A549 (cell line): ENCODE data around the gene STIP1. TPM values are rescaled to one million over a fixed set of nuclear protein-coding genes. Genes with fewer than 3 reads are reported as not detected.

ENCODE experiments used
- ATAC-seq, 2 experiments: fragments of 200-7000 bp in 1 of 2; fragments of >200 bp in 1 of 2; cut with Nextera tagmentation in 1 of 2; cut with Tn5 transposase in 1 of 2; 3 replicates each; pipeline versions ENCODE4 v1.8.0 to v1.9.1; 2018 to 2020; ENCODE audit warnings: mild to moderate bottlenecking in 1 of 2, moderate library complexity in 1 of 2
- CTCF ChIA-PET: fragments of 300-600 bp; sonication (Branson Sonifier 250); formaldehyde crosslinking; extraction: SDS; loops from one replicate; lab custom pipeline; 2021; ENCODE audit warnings: antibody characterized with exemption, inconsistent platforms; lab: Yijun Ruan, JAX
- POLR2A ChIA-PET: fragments of 350-600 bp; formaldehyde crosslinking; extraction: SDS; loops from one replicate; lab custom pipeline; 2021; ENCODE audit warnings: antibody characterized with exemption, inconsistent platforms; lab: Yijun Ruan, JAX
- DNase-seq, 2 experiments: peaks; one replicate each; pipeline versions ENCODE4 v3.0.0 to v3.0.0-alpha.2; 2011 to 2016; ENCODE audit warnings: low read depth in 1 of 2, low spot score in 1 of 2
- FAIRE-seq: peaks from 2 replicates; lab custom pipeline; 2011; peaks lifted over from hg19 to GRCh38; lab: Jason Lieb, UNC
- H3K27ac ChIP-seq, 2 experiments: fragments of >200 bp; sonication (Bioruptor Twin); formaldehyde crosslinking; 3 replicates each; pipeline ENCODE4 v1.5.1; 2016 to 2017
- H3K4me1 ChIP-seq: fragments of >200 bp; sonication (Bioruptor Twin); formaldehyde crosslinking; 3 replicates; pipeline ENCODE4 v1.6.1; 2016
- H3K4me2 ChIP-seq: fragments of >200 bp; sonication (Bioruptor Twin); formaldehyde crosslinking; 3 replicates; pipeline ENCODE4 v1.6.1; 2016
- H3K4me3 ChIP-seq: fragments of >200 bp; sonication (Bioruptor Twin); formaldehyde crosslinking; 3 replicates; pipeline ENCODE4 v1.5.1; 2016
- H3K9me3 ChIP-seq: fragments of >200 bp; sonication (Bioruptor Twin); formaldehyde crosslinking; 3 replicates; pipeline ENCODE4 v1.6.1; 2016
- CBX2 ChIP-seq: fragments of 200-600 bp; sonication (generic); IDR thresholded peaks from 2 replicates; pipeline ENCODE4 v1.6.1; 2016; ENCODE audit warnings: low read depth, mild to moderate bottlenecking, borderline replicate concordance
- CEBPB ChIP-seq, 2 experiments: fragments of >200 bp in 1 of 2; sonication (Bioruptor Twin) in 1 of 2; formaldehyde crosslinking in 1 of 2; IDR thresholded peaks; 2 replicates each; pipeline ENCODE4 v1.6.1; 2012 to 2016
- CHD4 ChIP-seq: fragments of 200-600 bp; sonication (generic); IDR thresholded peaks from 2 replicates; pipeline ENCODE4 v1.6.1; 2016; ENCODE audit warnings: antibody characterized with exemption, mild to moderate bottlenecking, borderline replicate concordance
- CTCF ChIP-seq: fragments of >200 bp; sonication (Bioruptor Twin); formaldehyde crosslinking; IDR thresholded peaks from 3 replicates; pipeline ENCODE4 v1.5.1; 2016
- EHF ChIP-seq: fragments of 250-450 bp; sonication (Bioruptor Pico); IDR thresholded peaks from 2 replicates; pipeline ENCODE4 v1.5.0; 2020; ENCODE audit warnings: mild to moderate bottlenecking
- EP300 ChIP-seq, 2 experiments: fragments of >200 bp; sonication (Bioruptor Twin); formaldehyde crosslinking; IDR thresholded peaks; 2 replicates in 1 of 2; 3 replicates in 1 of 2; pipeline ENCODE4 v1.6.1; 2016 to 2017
- ESRRA ChIP-seq: fragments of 150-350 bp; IDR thresholded peaks from 2 replicates; pipeline ENCODE4 v1.6.1; 2014; ENCODE audit warnings: mild to moderate bottlenecking, low read length, borderline replicate concordance
- GATA3 ChIP-seq: IDR thresholded peaks from 2 replicates; pipeline ENCODE4 v1.6.1; 2012; ENCODE audit warnings: borderline replicate concordance
- HEYL ChIP-seq: fragments of 250-450 bp; sonication (Bioruptor Pico); IDR thresholded peaks from 2 replicates; pipeline ENCODE4 v1.8.0; 2021; ENCODE audit warnings: mild to moderate bottlenecking, moderate library complexity
- HOXB5 ChIP-seq: fragments of 250-450 bp; sonication (Bioruptor Pico); IDR thresholded peaks from 2 replicates; pipeline ENCODE4 v1.5.0; 2020; ENCODE audit warnings: mild to moderate bottlenecking, moderate library complexity
- JUN ChIP-seq, 2 experiments: fragments of >200 bp; sonication (Bioruptor Twin); formaldehyde crosslinking; IDR thresholded peaks; 2 replicates in 1 of 2; 3 replicates in 1 of 2; pipeline ENCODE4 v1.6.1; 2016 to 2017
- KDM5A ChIP-seq: fragments of 200-600 bp; sonication (generic); IDR thresholded peaks from 2 replicates; pipeline ENCODE4 v1.6.1; 2016; ENCODE audit warnings: antibody characterized with exemption, mild to moderate bottlenecking
- MAFK ChIP-seq: fragments of 450-650 bp; IDR thresholded peaks from 2 replicates; pipeline ENCODE4 v1.6.1; 2014; ENCODE audit not compliant: partially characterized antibody
- NFE2L2 ChIP-seq: fragments of 150-350 bp; conservative IDR thresholded peaks from 2 replicates; pipeline ENCODE4 v1.6.1; 2014; ENCODE audit warnings: low read length
- RAD21 ChIP-seq, 2 experiments: fragments of >200 bp in 1 of 2; sonication (Bioruptor Twin) in 1 of 2; formaldehyde crosslinking in 1 of 2; IDR thresholded peaks in 1 of 2; conservative IDR thresholded peaks in 1 of 2; 2 replicates in 1 of 2; 3 replicates in 1 of 2; pipeline ENCODE4 v1.6.1; 2012 to 2018; ENCODE audit warnings: inconsistent platforms in 1 of 2
- RFX5 ChIP-seq: fragments of 450-650 bp; IDR thresholded peaks from 2 replicates; pipeline ENCODE4 v1.7.1; 2014; ENCODE audit warnings: antibody characterized with exemption, mild to moderate bottlenecking, moderate library complexity
- WGBS: methylation state at CpG from one replicate; pipeline ENCODE4 v1.1.6; 2017; ENCODE audit errors: missing lambda C conversion rate; 5-methylcytosine and 5-hydroxymethylcytosine counted together
- polyA plus RNA-seq, 4 experiments: library from polyadenylated mRNA; depleted of rRNA in 3 of 4; stranded (reverse); fragments of >200 nt; fragmentation: RNase III in 1 of 4; extraction: RNeasy Plus Mini Kit Qiagen cat#74134 plus additional on column Dnase treatment in 1 of 4; gene quantifications; 2 replicates in 3 of 4; 3 replicates in 1 of 4; pipeline ENCODE4 v1.2.3, GENCODE V29; 2011 to 2017
- TF ChIP-seq, protein P1 (sequence below): fragments of 250-450 bp; sonication (Bioruptor Pico); IDR thresholded peaks from 2 replicates; pipeline ENCODE4 v1.5.0; 2020; ENCODE audit warnings: low read depth, mild to moderate bottlenecking, moderate library complexity
- TF ChIP-seq, protein P2 (sequence below): IDR thresholded peaks from 2 replicates; pipeline ENCODE4 v1.6.1; 2012; ENCODE audit warnings: low read depth, borderline replicate concordance
- TF ChIP-seq, protein P3 (sequence below): fragments of 250-450 bp; sonication (Bioruptor Pico); IDR thresholded peaks from 2 replicates; pipeline ENCODE4 v1.5.0; 2021; ENCODE audit warnings: mild to moderate bottlenecking, moderate library complexity, borderline replicate concordance
- TF ChIP-seq, protein P4 (sequence below): fragments of 450-650 bp; IDR thresholded peaks from 2 replicates; pipeline ENCODE4 v1.6.1; 2014; ENCODE audit warnings: antibody characterized with exemption

The STIP1 gene
- polyA plus RNA-seq, 2 of the 4 experiments (the other 2 are of a cell fraction) = 288 to 297 TPM

DNA sequence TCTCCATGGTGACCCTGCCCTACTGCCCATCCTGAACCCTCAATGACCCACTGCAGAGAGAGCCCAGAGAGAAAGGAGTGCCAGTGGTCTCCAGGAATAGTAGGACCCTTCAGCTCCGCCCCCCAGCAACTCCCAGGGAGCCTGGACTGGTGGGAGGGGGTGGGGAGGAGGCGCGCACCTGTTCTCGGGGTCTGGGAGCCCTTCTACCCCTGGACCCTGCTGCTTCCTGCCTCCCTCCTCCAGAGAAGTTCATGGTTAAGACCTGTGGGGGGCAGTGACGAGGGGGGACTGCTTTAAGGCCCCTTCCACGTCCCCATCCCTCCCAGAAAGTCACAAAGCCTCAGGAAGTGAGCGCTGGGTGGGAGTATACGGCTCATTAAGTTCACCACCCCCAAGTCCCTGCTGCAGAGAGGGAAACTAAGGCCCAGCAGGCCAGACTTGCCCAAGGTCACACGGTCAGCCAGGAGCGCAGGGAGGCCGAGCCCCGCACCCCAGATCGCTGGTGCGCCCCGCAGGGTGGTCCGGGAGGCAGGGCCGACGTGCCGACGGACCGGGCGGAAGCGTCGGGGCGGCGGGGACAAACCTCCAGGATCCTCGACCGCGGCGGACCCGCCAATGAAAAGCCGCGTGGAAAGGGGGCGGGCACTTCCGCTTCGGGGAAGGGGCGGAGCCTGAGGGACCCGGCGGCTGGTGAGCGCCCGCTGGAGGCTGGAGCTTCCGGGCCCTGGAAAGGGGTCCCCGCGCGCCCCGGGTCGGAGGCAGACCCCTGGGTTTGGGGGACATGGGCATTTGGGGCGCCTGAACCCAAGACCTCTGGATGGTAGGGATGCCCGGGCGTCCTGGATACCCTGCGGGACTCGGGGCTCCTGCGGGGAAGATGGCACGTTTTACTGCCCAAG is 39.9 kb downstream of the STIP1 start, which contains the start of the genes NUDT22 and TRPT1 (continued):
- peak; percentile 48 to 74; a peak in 4 of 5 replicates for TF ChIP-seq JUN (IDR thresholded peaks at IDR 0.05)
- 0 out of 2 replicates have a peak, but pooled peaks have one; percentile 12 for TF ChIP-seq GATA3
- TF ChIP-seq HEYL (CRISPR knock-in tag) = no peak
- TF ChIP-seq, protein P1, sequence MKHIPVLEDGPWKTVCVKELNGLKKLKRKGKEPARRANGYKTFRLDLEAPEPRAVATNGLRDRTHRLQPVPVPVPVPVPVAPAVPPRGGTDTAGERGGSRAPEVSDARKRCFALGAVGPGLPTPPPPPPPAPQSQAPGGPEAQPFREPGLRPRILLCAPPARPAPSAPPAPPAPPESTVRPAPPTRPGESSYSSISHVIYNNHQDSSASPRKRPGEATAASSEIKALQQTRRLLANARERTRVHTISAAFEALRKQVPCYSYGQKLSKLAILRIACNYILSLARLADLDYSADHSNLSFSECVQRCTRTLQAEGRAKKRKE (CRISPR knock-in tag) = no peak
- no peak for TF ChIP-seq NFE2L2
- TF ChIP-seq RAD21 (conservative IDR thresholded peaks at IDR 0.05 in 1 of 2, IDR thresholded peaks at IDR 0.05 in 1 of 2) = 0 out of 5 replicates have a peak, but pooled peaks of 1 of the 2 experiments have one; percentile 14
- TF ChIP-seq, protein P2, sequence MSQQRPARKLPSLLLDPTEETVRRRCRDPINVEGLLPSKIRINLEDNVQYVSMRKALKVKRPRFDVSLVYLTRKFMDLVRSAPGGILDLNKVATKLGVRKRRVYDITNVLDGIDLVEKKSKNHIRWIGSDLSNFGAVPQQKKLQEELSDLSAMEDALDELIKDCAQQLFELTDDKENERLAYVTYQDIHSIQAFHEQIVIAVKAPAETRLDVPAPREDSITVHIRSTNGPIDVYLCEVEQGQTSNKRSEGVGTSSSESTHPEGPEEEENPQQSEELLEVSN = peak; percentile 61; the same call in 1 of the 2 replicates
- TF ChIP-seq MAFK = no peak
- no peak for TF ChIP-seq EHF (CRISPR knock-in tag)
- no peak for TF ChIP-seq CBX2
- 0 out of 2 replicates have a peak, but pooled peaks have one; percentile 28 for TF ChIP-seq RFX5
- TF ChIP-seq KDM5A = no peak
- TF ChIP-seq CHD4 = no peak
- no peak for TF ChIP-seq HOXB5 (CRISPR knock-in tag)

GRCh38 chr11:64226507-64227051 is 40.6 kb downstream of the STIP1 start:
- POLR2A ChIA-PET = interaction anchor here (0.8 to 2.9 kb wide), 9 partner anchors 12 to 355 kb away, joined by 3 to 16 read pairs (median 4); partner anchors contain the start of genes FKBP2, PPP1R14B and STIP1

More at GRCh38 chr11:64226507-64227051, 40.6 kb downstream of the STIP1 start:
- FAIRE-seq (no peak), ATAC-seq (peak; percentile 16 to 44; a peak in 5 of 6 replicates)
- H3K4me1 ChIP-seq = peaks cover 37% of the 10 kb centered on the region
- CTCF ChIA-PET = interaction anchor here (0.8 to 19.9 kb wide), 9 partner anchors 9 to 76 kb away, joined by 4 to 254 read pairs (median 10); partner anchors contain the start of genes ESRRA, FERMT3 and PLCB3
- no peaks in the 10 kb centered on the region for H3K9me3 ChIP-seq
- no peak for TF ChIP-seq JUN (IDR thresholded peaks at IDR 0.05)
- TF ChIP-seq, protein P3, sequence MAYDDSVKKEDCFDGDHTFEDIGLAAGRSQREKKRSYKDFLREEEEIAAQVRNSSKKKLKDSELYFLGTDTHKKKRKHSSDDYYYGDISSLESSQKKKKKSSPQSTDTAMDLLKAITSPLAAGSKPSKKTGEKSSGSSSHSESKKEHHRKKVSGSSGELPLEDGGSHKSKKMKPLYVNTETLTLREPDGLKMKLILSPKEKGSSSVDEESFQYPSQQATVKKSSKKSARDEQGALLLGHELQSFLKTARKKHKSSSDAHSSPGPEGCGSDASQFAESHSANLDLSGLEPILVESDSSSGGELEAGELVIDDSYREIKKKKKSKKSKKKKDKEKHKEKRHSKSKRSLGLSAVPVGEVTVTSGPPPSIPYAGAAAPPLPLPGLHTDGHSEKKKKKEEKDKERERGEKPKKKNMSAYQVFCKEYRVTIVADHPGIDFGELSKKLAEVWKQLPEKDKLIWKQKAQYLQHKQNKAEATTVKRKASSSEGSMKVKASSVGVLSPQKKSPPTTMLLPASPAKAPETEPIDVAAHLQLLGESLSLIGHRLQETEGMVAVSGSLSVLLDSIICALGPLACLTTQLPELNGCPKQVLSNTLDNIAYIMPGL (CRISPR knock-in tag) = no peak
- TF ChIP-seq, protein P4, sequence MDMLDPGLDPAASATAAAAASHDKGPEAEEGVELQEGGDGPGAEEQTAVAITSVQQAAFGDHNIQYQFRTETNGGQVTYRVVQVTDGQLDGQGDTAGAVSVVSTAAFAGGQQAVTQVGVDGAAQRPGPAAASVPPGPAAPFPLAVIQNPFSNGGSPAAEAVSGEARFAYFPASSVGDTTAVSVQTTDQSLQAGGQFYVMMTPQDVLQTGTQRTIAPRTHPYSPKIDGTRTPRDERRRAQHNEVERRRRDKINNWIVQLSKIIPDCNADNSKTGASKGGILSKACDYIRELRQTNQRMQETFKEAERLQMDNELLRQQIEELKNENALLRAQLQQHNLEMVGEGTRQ = no peak
- TF ChIP-seq CEBPB (IDR thresholded peaks at IDR 0.05) = no peak
- TF ChIP-seq ESRRA = 0 out of 2 replicates have a peak, but pooled peaks have one; percentile 2
- TF ChIP-seq CTCF = no peak
- TF ChIP-seq EP300 (IDR thresholded peaks at IDR 0.05) = no peak
- TF ChIP-seq MAFK = no peak
- TF ChIP-seq, all 56 proteins: peak for 1
- WGBS = 21% methylated on average over 12 of the region's 26 CpGs
- Histone ChIP-seq H3K4me3 (peak overlapping the region; percentile 97), H3K4me2 (peak overlapping the region; percentile 100), H3K27ac (peak overlapping the region; percentile 93 to 99)
- DNase-seq = no peak
